ENCODE measurements around the gene EVC. TPM values are rescaled to one million over a fixed set of nuclear protein-coding genes. Genes with fewer than 3 reads are reported as not detected.
"Not testable (repeated sequence)": the region's sequence is repeated elsewhere in the genome, so short reads cannot be mapped to it uniquely, and the experiment has no call there.

EVC gene
- total RNA-seq, 1 donor from 2014 or later, result 2.4 TPM

DNA sequence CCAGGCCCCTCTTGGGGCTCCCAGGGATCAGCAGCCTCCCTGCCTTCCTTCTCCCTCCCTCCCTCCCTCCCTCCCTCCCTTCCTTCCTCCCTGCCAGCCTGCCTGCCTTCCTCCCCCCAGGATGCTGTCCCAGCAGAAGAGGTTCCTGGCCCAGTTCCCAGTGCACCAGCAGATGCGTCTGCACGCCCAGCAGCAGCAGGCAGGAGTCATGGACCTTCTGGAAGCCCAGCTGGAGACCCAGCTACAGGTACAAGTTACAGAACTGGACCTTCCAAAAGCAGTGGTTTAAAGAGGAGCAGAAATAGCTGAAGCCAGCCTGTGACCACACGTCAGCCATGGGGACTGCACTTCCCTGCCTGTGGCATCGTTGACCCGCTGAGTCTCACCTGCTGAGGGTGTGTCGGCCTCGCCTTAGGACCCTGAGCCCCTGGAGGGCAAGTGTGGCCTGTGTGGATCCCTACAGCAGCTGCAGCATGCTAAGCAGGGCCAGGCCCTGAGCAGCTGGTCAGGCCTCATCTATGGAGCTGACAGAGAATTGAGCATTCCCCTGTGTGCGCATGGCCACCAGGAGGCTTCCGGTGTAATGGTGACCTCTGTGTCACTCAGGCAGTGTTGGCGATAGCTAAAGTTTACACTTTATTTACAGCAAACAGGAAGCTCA, 97.2 kb downstream of the EVC start:
- no peak for FAIRE-seq
- no peak for DNase-seq (ENCODE audit: low spot score in 2 of 2)

DNA sequence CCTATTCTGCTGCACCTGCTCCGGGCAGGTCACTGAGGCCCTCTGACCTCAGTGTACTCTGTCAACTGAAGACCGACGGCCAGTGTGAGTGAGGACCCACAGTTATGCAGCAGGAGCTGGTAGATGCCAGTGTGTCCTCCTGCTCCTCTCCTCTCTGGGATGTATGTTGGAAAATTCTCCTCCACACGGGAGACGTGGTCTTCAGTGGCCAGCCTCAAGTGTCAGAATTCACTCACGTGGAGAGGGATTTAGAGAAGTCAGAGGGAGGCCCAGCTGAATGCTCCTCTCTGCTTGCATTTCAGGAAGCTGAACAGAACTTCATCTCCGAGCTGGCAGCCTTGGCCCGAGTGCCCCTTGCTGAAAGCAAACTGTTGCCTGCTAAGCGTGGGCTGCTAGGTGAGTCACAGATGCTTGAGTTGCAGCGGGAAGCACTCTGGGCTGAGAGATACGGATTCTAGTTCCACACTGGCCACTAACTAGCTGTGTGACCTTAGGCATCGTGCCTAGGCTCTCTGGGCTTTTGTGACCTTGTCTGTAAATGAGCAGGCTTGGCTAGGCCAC, 98.3 kb downstream of the EVC start:
- FAIRE-seq (no peak), DNase-seq (ENCODE audit: low spot score in 2 of 2) (no peak)

DNA sequence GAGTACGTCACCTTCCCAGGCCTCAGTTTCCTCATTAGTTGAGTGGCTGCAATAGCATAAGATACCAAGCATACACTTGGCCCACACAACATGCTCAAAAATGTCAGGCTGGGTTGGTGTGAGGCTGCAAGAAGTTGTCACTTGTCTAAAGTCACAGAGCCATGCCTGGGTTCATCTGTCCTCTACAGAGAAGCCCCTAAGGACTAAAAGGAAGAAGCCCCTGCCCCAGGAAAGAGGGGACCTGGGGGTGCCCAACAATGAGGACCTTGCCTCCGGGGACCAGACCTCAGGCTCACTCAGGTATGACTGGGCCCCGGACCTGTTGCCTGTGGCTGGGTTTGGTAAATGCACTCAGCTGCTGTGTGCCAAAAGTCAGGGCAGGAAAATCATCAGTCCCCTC, 99.2 kb downstream of the EVC start:
- FAIRE-seq (no peak), DNase-seq (ENCODE audit: low spot score in 2 of 2) (no peak)

DNA sequence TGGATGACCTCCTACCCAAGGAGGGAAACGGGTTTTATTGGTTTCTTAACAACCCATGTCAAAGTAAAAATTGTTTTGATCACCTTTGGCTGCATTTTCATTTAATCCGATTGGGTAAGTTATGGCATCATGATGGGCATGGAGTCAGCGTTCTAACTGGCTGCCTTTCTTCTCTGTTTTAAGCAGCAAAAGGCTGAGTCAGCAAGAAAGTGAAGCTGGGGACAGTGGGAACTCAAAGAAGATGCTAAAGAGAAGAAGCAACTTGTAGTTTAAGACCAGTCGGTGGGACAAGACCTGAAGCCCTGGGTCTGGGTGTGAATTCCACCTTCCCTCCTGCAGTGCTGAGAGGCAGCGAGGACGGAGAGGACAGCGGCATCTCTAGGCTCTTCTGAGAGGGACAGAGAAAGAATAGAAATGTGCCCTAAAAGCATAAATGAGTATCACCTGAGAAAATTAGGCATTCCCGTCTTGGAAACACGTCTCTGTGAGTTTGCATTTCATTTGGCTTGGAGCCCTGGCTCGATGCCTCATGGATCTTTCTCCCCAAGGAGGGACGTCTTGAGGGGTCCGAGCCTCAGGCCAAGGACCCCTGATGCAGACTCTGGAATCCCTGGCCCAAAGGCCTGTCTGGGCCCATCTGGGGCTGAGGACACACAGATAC, 99.9 kb downstream of the EVC start:
- FAIRE-seq (no peak), DNase-seq (ENCODE audit: low spot score in 2 of 2) (no peak)

DNA sequence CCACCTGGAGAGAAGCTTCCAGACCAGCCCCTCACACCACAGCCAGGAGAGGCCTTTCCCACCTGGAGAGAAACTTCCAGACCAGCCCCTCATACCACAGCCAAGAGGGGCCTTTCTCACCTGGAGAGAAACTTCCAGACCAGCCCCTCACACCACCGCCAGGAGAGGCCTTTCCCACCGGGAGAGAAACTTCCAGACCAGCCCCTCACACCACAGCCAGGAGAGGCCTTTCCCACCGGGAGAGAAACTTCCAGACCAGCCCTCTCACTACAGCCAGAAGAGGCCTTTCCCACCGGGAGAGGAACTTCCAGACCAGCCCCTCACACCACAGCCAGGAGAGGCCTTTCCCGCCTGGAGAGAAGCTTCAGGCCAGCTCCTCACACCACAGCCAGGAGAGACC, 101.1 kb downstream of the EVC start:
- not testable (repeated sequence) for DNase-seq (ENCODE audit: low spot score in 2 of 2); FAIRE-seq

DNA sequence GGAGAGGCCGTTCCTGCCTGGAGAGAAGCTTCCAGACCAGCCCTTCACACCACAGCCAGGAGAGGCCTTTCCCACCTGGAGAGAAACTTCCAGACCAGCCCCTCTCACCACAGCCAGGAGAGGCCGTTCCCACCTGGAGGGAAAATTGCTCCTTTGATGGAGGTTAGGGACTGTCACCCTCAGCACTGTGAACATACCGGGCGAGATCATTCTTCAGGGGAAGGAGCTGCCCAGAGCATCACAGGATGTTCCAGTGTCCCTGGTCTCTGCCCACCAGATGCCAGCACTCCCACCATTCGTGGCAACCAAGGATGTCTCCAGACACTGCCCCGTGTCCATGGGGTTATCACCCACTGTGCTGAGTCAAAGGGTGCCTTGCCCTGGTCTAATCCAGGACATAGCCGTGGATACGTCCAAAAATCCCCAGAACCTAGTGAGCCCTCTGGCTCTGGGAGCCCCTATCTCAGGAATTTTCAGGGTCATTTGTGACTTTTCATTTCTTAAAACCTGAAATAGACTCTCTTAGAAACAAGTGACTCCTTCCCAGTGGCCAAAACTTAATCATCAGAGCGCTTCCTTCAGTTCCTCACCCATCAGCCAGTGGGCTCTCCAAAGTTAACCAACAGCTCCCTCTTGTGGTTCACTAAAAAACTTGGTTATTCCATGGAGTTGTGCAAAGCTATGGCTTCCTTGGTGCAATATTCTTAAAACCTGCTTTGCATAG, 101.7 kb downstream of the EVC start:
- FAIRE-seq (no peak), DNase-seq (ENCODE audit: low spot score in 2 of 2) (peak; percentile 41 to 69)

DNA sequence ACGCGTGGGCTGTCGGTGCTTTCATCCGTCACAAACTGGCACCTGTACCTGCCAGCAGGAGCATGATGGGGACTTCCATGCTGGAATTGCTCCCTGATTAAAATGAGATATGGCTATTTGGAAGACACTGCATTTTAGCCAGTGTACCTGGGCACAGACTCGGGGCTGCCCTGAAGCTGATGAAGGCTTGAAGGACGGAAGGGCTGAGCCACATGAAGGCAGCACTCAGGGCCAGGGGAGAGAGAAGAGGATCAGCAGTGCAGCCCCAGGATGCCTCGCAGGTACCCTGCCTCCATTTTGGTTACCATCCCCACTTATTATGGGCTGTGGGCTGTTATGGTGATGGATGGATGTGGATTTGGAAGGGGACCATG, 102.9 kb downstream of the EVC start:
- no peak for DNase-seq (ENCODE audit: low spot score in 2 of 2)
- no peak for FAIRE-seq

DNA sequence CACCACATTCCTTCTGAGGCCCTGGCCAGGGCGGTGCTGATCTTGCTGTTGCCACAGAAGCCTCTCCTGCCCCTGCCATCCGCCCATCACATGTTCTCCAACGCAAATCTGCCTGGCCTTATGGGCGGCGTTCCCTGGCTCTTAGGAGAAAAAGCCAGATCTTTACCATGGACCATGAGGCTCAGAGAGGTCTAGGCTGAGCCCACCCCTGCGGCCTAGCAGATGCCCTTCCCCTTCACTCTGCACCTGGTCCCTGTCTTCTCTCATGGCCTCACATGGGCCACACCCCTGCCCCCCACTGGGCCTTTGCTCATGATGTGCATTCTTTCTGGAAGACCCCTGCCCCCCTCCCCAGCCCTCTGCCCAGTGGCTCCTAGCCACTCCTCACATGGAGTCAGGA, 103.4 kb downstream of the EVC start:
- DNase-seq (ENCODE audit: low spot score in 2 of 2) (no peak), FAIRE-seq (no peak)

DNA sequence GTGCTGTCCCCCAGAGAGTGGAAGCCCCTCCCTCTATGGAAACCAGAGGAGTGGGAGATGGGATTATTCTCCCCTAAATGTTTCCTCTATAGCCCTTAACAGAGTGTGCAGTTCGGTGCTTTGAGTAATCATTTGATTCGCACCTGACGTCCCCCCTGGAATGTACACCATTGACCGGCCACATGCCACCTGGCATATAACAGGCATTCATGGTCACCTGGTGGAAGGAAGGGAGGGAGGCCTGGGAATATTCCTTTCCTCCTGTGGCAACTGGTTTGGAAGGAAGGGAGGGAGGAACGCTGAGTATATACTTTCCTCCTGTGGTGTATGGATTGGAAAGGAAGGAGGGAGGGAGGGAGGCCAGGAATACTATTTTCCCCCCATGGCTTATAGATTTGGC, 104.6 kb downstream of the EVC start:
- no peak for DNase-seq (ENCODE audit: low spot score in 2 of 2)
- no peak for FAIRE-seq

DNA sequence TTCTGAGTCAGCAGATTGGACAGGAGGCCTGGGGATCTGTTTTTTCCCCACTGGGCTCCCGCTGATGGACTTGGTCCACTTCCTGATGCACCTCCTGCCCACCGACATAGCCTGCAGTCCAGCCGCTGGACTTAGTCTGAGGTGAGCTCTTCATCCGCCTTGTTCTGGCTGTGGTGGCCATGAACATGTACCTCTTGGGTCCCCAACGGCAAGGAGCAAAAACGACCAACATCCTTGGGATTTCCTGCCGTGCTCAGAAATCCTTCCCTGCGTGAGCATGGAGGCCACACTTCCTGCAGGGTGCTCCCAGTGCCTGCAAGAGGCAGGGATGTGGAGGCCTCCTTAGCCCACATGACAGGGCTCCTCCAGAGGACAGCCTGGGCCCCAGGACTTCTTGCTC, 105.1 kb downstream of the EVC start:
- FAIRE-seq, result no peak
- no peak for DNase-seq (ENCODE audit: low spot score in 2 of 2)

DNA sequence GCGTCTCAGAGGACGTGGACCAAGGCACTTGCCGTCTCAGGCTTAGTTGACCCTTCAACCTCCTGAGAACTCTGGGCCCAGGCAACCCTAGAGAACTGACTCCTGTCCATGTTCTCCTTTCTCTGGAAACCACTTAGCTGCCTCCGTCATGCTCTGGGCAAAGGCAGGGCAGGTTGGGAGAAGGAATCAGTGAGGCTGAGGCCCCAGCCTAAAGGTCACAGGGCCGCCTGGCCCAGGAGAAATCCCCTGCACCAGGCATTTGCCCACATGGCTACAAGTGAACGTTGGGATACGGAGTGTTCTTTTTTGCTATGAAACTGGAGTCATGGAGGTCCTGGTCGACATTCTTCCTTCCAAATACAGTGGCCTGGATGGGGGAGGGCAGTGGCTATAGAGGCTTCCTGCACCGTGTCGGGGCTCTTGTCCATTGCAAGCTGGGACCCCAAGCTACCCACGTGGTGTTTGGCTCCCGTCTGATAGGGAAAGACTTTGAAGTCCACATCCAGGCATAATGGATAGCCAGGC, 105.9 kb downstream of the EVC start:
- FAIRE-seq, result no peak
- DNase-seq (ENCODE audit: low spot score in 2 of 2), result no peak

DNA sequence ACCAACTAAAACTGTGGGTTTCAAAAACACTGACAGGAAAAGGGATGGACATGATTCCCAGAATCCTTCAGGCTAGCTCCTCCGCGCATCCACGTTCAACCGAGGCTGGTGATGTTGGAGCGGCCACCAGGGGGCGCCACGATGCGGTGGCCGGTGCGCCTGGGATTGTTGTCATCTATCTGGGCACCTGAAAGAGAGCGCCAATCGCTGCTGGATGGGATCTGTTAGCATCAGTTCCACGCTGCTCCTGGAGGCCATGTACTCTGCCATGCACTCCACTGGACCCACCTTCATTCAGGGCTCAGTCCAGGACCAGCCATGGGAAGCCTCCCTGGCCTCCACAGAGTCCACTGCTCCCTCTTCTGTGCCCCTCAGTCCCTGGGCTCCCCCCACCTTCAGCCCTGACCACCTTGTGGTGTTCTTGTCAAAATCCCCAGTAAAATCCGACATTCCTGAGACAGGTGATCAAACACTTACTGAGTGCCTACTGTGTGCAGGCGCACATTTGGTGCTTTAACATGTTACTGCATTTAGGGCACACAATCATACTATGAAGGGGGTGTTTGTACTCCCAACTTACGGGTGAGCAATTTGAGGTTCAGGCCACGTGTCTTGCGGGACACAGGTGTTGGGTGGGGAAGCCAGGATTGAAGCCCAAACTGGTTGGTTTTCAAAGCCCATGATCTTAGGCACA, 110.8 kb downstream of the EVC start:
- DNase-seq (ENCODE audit: low spot score in 2 of 2) (no peak), FAIRE-seq (no peak)

DNA sequence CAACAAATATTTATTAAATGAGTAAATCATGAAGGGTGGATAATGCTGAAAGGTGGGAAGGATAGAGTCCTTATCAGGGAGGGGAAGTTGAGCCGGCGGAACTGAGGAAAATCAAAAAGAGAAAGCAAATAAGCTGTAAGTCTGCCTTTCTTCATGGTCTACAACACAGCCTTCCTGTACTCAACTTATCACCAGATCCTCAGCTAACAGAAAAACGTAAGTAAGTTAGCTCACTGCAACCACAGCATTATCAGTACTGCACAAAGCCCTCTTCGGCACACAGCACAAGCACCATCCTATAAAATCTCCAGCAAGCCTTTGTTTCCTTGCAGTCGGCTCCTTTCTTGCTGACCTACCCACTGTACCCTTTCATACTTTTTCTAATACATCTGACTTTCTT, 111.6 kb downstream of the EVC start:
- DNase-seq (ENCODE audit: low spot score in 2 of 2), result no peak
- FAIRE-seq, result no peak

DNA sequence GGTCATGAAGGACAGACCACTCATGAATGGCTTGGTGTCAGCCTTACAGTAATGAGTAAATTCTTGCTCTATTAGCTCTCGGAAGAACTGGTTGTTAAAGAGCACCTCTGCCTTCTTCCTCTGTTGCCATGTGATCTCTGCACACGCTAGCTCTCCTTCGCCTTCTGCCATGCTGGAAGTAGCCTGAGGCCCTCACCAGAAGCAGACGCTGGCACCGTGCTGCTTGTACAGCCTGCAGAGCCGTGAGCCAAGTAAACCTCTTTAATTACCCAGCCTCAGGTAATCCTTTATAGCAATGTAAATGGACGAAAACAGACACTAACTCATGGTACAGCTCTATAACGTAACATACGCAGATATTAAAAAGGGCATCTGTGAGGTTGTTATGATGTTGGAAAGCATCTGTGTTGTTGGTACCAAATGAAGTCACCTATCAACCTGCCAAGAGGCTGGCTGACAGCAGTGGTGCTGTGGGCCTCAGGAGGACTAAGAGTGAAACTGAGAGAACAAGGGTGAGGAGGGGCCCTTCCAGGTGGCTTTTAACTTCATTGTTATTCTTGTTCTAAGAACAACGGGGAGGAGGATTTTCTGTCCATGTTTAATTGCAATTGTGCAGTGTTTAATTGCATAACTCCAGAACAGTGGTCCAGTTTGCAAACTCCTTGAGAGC, 112.7 kb downstream of the EVC start:
- no peak for FAIRE-seq
- no peak for DNase-seq (ENCODE audit: low spot score in 2 of 2)

DNA sequence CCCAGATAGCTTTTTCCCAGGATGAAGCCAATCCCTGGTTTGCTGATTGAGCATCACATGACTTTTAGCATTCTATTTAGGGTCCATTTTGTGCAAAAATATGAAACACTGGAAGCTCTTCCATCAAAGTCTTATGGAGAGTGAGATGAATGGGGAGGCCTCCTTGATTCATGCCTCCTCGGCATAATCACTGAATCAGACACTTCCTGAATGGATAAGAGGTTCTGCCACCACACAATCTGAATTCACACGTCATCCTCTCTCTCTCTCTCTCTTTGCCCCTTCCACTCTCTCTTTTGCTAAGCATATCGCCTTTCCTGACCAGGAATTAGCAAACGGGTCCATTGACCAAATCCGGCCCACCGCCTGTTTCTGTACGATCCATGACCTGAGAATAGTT, 113.2 kb downstream of the EVC start:
- FAIRE-seq (no peak), DNase-seq (ENCODE audit: low spot score in 2 of 2) (no peak)

DNA sequence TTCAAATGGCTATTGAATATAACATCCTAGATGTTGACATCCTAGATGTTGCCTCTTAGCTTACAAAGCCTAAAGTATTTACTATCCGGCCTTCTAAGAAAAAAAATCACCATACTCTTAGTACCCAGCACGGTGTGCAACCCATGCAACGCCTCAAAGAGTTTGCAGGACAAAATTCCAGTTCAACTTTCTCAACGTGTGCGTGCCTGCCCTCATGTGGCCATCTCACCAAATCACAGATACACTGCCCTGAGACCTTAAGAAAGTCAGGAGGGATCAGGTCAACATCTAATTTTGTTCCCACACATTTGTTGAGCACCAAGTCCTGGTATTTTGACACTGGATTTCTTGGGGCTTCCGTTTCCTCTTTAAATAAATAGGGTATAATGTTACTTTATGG, 113.6 kb downstream of the EVC start:
- DNase-seq (ENCODE audit: low spot score in 2 of 2), result no peak
- FAIRE-seq, result no peak

DNA sequence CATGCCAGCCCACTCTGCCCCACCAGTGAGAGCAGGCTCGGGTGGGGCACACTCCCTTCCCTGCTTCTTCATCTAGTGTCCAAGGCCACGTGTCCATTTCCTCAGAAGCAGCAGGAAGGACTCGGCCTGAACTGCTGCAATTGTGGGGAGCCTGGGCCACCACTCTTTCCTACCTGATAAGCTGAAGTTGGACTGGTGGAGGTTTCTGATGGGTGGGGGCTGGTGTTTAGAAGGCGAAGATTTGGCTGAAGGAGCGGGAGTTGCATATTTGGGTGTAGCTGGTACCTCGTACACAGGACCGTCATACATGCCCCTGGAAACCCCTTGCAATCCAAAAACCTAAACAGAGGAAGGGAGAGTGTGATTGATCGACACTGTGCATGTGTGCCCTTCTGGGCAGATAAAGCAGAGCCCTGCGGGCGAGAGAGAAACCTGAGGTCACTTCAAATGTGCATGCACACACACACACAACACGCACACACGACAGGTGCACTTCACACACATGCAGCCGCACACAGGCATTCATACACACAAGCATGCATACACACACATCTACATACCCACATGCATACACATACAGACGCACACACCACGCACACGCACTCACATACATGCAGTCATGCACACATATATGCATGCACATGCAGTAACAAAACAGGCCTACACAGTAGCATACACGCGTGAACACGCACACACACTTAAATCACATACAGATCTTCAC, 114.5 kb downstream of the EVC start:
- FAIRE-seq (no peak), DNase-seq (ENCODE audit: low spot score in 2 of 2) (no peak)

DNA sequence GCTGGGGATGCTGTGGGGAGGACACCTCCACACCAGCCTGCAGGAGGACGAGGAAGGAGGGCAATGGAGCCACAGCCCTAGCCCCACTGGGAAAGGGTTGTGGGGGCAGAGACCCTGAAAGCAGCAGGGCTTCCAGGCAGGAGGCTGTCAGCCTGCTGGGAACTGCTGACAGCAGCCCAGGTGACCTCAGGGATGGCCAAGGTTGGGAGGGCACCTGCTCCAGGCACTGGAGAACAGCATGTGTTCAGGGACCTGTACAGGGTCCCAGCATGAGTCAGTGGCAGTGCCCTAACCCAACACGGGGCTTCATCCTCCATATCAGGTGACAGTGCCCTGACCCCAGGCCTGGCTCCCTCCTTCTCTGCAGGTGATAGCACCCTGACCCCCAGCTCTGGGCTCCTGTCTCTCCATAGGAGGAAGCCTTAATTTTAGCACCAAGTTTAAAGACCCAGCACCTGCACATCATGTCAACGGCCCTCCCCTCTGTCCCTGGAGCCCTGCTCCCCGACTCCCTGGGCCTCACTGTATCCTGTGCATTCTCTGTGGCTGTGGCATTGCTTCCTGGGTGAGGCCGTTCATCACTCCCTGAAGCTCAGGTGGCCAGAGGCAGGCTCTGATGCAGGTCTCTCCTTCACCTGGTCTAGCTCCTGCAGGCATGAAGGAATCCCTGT, 115.6 kb downstream of the EVC start:
- no peak for FAIRE-seq

More for the DNA sequence above, 115.6 kb downstream of the EVC start:
- DNase-seq (ENCODE audit: low spot score in 2 of 2), result no peak
